SU-DHL-6 (cell line): ENCODE results near the gene MAPK8IP1.

ENCODE experiments used
- H2AFZ ChIP-seq: fragments of 200-600 bp; sonication (generic); 2 replicates; pipeline ENCODE4 v1.6.1; 2014; ENCODE audit warnings: low read depth, mild to moderate bottlenecking, moderate library complexity, mixed read lengths, antibody characterized with exemption, low read length; ENCODE audit not compliant: severe bottlenecking
- H3F3A ChIP-seq: fragments of 200-600 bp; shearing (Covaris generic); 2 replicates; pipeline ENCODE4 v1.6.0; 2016; ENCODE audit warnings: antibody characterized with exemption, mild to moderate bottlenecking; ENCODE audit not compliant: insufficient read depth
- H3K27ac ChIP-seq: fragments of 200-600 bp; sonication (generic); 2 replicates; pipeline ENCODE4 v1.5.1; 2016; ENCODE audit warnings: low read depth, mild to moderate bottlenecking, low read length, moderate library complexity, mixed read lengths
- H3K27me3 ChIP-seq: fragments of 200-600 bp; sonication (generic), shearing (Covaris generic); 2 replicates; pipeline ENCODE4 v1.6.0; 2014; ENCODE audit warnings: mild to moderate bottlenecking, low read length
- H3K36me3 ChIP-seq: fragments of 200-600 bp; sonication (generic); 2 replicates; pipeline ENCODE4 v1.6.1; 2014; ENCODE audit warnings: mild to moderate bottlenecking, low read length, mixed read lengths
- H3K4me2 ChIP-seq: fragments of 300-600, 200-600 bp; shearing (Covaris generic), sonication (generic); 2 replicates; pipeline ENCODE4 v1.6.0; 2014; ENCODE audit warnings: low read length, low read depth, mild to moderate bottlenecking; ENCODE audit not compliant: poor library complexity, severe bottlenecking
- H3K4me3 ChIP-seq: fragments of 200-600 bp; sonication (generic); 2 replicates; pipeline ENCODE4 v1.5.1; 2014; ENCODE audit warnings: antibody characterized with exemption, low read length, mild to moderate bottlenecking, mixed read lengths; ENCODE audit not compliant: insufficient read depth, poor library complexity, severe bottlenecking
- H3K79me2 ChIP-seq: fragments of 200-600 bp; sonication (generic); 2 replicates; pipeline ENCODE4 v1.6.1; 2014; ENCODE audit warnings: mild to moderate bottlenecking, low read length, moderate library complexity; ENCODE audit not compliant: insufficient read depth
- H3K9ac ChIP-seq: fragments of 200-600 bp; sonication (generic); 2 replicates; pipeline ENCODE4 v1.7.0; 2014; ENCODE audit warnings: mild to moderate bottlenecking, low read length
- H3K9me2 ChIP-seq: fragments of 200-600 bp; sonication (generic); replicated peaks from 2 replicates; pipeline ENCODE4 v1.6.1; 2014; ENCODE audit warnings: low read length; ENCODE audit not compliant: insufficient read depth
- H3K9me3 ChIP-seq: fragments of 200-600 bp; sonication (generic); 2 replicates; pipeline ENCODE4 v1.6.1; 2014; ENCODE audit warnings: low read length, mixed read lengths; ENCODE audit not compliant: insufficient read depth
- H4K20me1 ChIP-seq: fragments of 200-600 bp; sonication (generic); 2 replicates; pipeline ENCODE4 v1.6.1; 2014; ENCODE audit warnings: low read depth, mild to moderate bottlenecking, antibody characterized with exemption, low read length, moderate library complexity, mixed read lengths
- EZH2phosphoT487 ChIP-seq: fragments of 200-600 bp; sonication (generic), shearing (Covaris generic); conservative IDR thresholded peaks from 2 replicates; pipeline ENCODE4 v1.6.1; 2018; ENCODE audit warnings: mild to moderate bottlenecking, antibody characterized with exemption, low read length, moderate library complexity, mixed read lengths
- TF ChIP-seq, protein P1 (sequence below): fragments of 200-600 bp; sonication (generic); IDR thresholded peaks from one replicate; pipeline ENCODE4 v1.5.1; 2017; ENCODE audit warnings: antibody characterized with exemption, mild to moderate bottlenecking, low read length, moderate library complexity; ENCODE audit not compliant: insufficient read depth, poor library complexity, severe bottlenecking

MAPK8IP1 gene

GRCh38 chr11:45928535-45929215 is 43.2 kb downstream of the MAPK8IP1 start:
- no peak overlapping the region for H3K27ac ChIP-seq
- TF ChIP-seq, protein P1, sequence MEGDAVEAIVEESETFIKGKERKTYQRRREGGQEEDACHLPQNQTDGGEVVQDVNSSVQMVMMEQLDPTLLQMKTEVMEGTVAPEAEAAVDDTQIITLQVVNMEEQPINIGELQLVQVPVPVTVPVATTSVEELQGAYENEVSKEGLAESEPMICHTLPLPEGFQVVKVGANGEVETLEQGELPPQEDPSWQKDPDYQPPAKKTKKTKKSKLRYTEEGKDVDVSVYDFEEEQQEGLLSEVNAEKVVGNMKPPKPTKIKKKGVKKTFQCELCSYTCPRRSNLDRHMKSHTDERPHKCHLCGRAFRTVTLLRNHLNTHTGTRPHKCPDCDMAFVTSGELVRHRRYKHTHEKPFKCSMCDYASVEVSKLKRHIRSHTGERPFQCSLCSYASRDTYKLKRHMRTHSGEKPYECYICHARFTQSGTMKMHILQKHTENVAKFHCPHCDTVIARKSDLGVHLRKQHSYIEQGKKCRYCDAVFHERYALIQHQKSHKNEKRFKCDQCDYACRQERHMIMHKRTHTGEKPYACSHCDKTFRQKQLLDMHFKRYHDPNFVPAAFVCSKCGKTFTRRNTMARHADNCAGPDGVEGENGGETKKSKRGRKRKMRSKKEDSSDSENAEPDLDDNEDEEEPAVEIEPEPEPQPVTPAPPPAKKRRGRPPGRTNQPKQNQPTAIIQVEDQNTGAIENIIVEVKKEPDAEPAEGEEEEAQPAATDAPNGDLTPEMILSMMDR: no peak
- TF ChIP-seq EZH2phosphoT487: no peak

DNA sequence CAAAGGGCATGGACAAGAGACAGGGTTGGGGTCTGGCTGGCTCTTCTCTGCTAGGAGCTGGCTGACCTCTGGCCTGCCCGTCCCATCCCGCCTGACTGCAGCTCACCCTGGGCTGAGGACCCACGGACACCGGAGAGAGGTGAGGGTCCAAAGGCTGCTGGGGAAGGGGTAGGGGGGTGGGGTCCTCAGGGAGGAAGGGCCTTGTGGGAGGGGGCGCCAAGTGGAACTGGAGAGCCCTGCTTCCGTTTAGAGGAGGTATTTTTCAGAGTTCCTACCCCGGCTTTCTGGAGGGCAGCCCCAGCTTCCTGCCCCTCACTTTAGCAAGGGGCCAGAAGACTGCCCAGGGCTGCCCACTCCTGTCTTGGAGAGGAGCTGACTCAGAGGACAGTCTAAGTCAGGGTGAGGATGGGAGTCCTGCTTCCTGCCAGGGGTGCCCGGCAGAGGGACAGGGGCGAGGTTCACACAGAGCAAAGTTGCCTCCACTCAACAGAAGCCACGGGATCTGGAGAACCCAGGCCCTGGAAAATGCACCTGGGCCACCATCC is 44.1 kb downstream of the MAPK8IP1 start:
- H4K20me1 ChIP-seq: no peaks in the 10 kb centered on the region
- H3K9ac ChIP-seq: peak overlapping the region; percentile 54
- H3K79me2 ChIP-seq: 0 out of 2 replicates have a peak, but pooled peaks cover 9% of the 10 kb centered on the region
- H3K27me3 ChIP-seq: no peaks in the 10 kb centered on the region
- H3K27ac ChIP-seq: peak overlapping the region; percentile 89
- H2AFZ ChIP-seq: no peak overlapping the region
- no peaks in the 10 kb centered on the region for H3K36me3 ChIP-seq
- peaks cover 35% of the 10 kb centered on the region for H3F3A ChIP-seq
- peak overlapping the region; percentile 35 for H3K4me3 ChIP-seq
- H3K9me2 ChIP-seq: no peaks in the 10 kb centered on the region
- no peaks in the 10 kb centered on the region for H3K9me3 ChIP-seq
- H3K4me2 ChIP-seq: peak overlapping the region; percentile 93
- TF ChIP-seq, protein P1: no peak
- no peak for TF ChIP-seq EZH2phosphoT487

More at GRCh38 chr11:45928535-45929215, 43.2 kb downstream of the MAPK8IP1 start:
- H3K36me3 ChIP-seq: no peaks in the 10 kb centered on the region
- no peak overlapping the region for H3K4me3 ChIP-seq
- H3F3A ChIP-seq: peaks cover 34% of the 10 kb centered on the region
- no peak overlapping the region for H3K9ac ChIP-seq
- H3K79me2 ChIP-seq: 0 out of 2 replicates have a peak, but pooled peaks cover 9% of the 10 kb centered on the region
- no peaks in the 10 kb centered on the region for H3K9me3 ChIP-seq
- H2AFZ ChIP-seq: no peak overlapping the region
- no peaks in the 10 kb centered on the region for H3K9me2 ChIP-seq
- H3K27me3 ChIP-seq: no peaks in the 10 kb centered on the region
- H3K4me2 ChIP-seq: peak overlapping the region; percentile 93
- H4K20me1 ChIP-seq: no peaks in the 10 kb centered on the region

- Histone ChIP-seq H3F3A (peaks cover 35% of the 10 kb centered on the region), H3K27ac (peak overlapping the region; percentile 89), H3K4me3 (peak overlapping the region; percentile 39), H3K79me2 (0 out of 2 replicates have a peak, but pooled peaks cover 9% of the 10 kb centered on the region), H2AFZ (no peak overlapping the region), H3K36me3 (no peaks in the 10 kb centered on the region), H4K20me1 (no peaks in the 10 kb centered on the region), H3K27me3 (no peaks in the 10 kb centered on the region), H3K9ac (peak overlapping the region; percentile 62), H3K9me3 (no peaks in the 10 kb centered on the region), H3K9me2 (no peaks in the 10 kb centered on the region), H3K4me2 (peak overlapping the region; percentile 93)
- TF ChIP-seq, protein P1: no peak
- no peak for TF ChIP-seq EZH2phosphoT487
These were observed 44.8 kb downstream of the MAPK8IP1 start for GRCh38 chr11:45930031-45930794.
